ENCODE results near the gene ADISSP.

ADISSP gene

GRCh38 chr20:3758566-3758965 is 9.0 kb downstream of the ADISSP start:
- Histone ChIP-seq H3K4me3 (ENCODE audit: low read depth, low read length) (no peak overlapping the region), H3K9me3 (ENCODE audit: control insufficient read depth, insufficient read depth, low read length) (no peaks in the 10 kb centered on the region), H3K27me3 (ENCODE audit: control insufficient read depth, insufficient read depth, low read length) (no peaks in the 10 kb centered on the region), H3K4me1 (ENCODE audit: control insufficient read depth, insufficient read depth, low read length) (no peaks in the 10 kb centered on the region), H3K9ac (ENCODE audit: low read depth, low read length) (no peak overlapping the region), H3K36me3 (ENCODE audit: control insufficient read depth, insufficient read depth, low read length) (peaks cover 28% of the 10 kb centered on the region)

GRCh38 chr20:3757268-3757667 is 10.3 kb downstream of the ADISSP start:
- Histone ChIP-seq H3K9ac (ENCODE audit: low read depth, low read length) (no peak overlapping the region), H3K9me3 (ENCODE audit: control insufficient read depth, insufficient read depth, low read length) (no peaks in the 10 kb centered on the region), H3K4me1 (ENCODE audit: control insufficient read depth, insufficient read depth, low read length) (peaks cover 5% of the 10 kb centered on the region), H3K4me3 (ENCODE audit: low read depth, low read length) (no peak overlapping the region), H3K27me3 (ENCODE audit: control insufficient read depth, insufficient read depth, low read length) (no peaks in the 10 kb centered on the region), H3K36me3 (ENCODE audit: control insufficient read depth, insufficient read depth, low read length) (peaks cover 28% of the 10 kb centered on the region)

GRCh38 chr20:3755814-3756480 is 11.6 kb downstream of the ADISSP start:
- H3K4me3 ChIP-seq (ENCODE audit: low read depth, low read length), result no peak overlapping the region
- no peak overlapping the region for H3K9ac ChIP-seq (ENCODE audit: low read depth, low read length)
- peaks cover 28% of the 10 kb centered on the region for H3K36me3 ChIP-seq (ENCODE audit: control insufficient read depth, insufficient read depth, low read length)
- peaks cover 6% of the 10 kb centered on the region for H3K27me3 ChIP-seq (ENCODE audit: control insufficient read depth, insufficient read depth, low read length)
- H3K9me3 ChIP-seq (ENCODE audit: control insufficient read depth, insufficient read depth, low read length), result no peaks in the 10 kb centered on the region
- peaks cover 5% of the 10 kb centered on the region for H3K4me1 ChIP-seq (ENCODE audit: control insufficient read depth, insufficient read depth, low read length)

- H3K27me3 ChIP-seq (ENCODE audit: control insufficient read depth, insufficient read depth, low read length), result peaks cover 12% of the 10 kb centered on the region
- peaks cover 27% of the 10 kb centered on the region for H3K36me3 ChIP-seq (ENCODE audit: control insufficient read depth, insufficient read depth, low read length)
- H3K9ac ChIP-seq (ENCODE audit: low read depth, low read length), result no peak overlapping the region
- H3K4me3 ChIP-seq (ENCODE audit: low read depth, low read length), result no peak overlapping the region
- peaks cover 5% of the 10 kb centered on the region for H3K4me1 ChIP-seq (ENCODE audit: control insufficient read depth, insufficient read depth, low read length)
- no peaks in the 10 kb centered on the region for H3K9me3 ChIP-seq (ENCODE audit: control insufficient read depth, insufficient read depth, low read length)
These were observed 12.3 kb downstream of the ADISSP start for GRCh38 chr20:3755269-3755668.

GRCh38 chr20:3754276-3754630 is 13.3 kb downstream of the ADISSP start:
- Histone ChIP-seq H3K4me3 (ENCODE audit: low read depth, low read length) (no peak overlapping the region), H3K4me1 (ENCODE audit: control insufficient read depth, insufficient read depth, low read length) (peaks cover 5% of the 10 kb centered on the region), H3K27me3 (ENCODE audit: control insufficient read depth, insufficient read depth, low read length) (peaks cover 17% of the 10 kb centered on the region), H3K9me3 (ENCODE audit: control insufficient read depth, insufficient read depth, low read length) (no peaks in the 10 kb centered on the region), H3K36me3 (ENCODE audit: control insufficient read depth, insufficient read depth, low read length) (peaks cover 24% of the 10 kb centered on the region), H3K9ac (ENCODE audit: low read depth, low read length) (no peak overlapping the region)

- Histone ChIP-seq H3K9ac (ENCODE audit: low read depth, low read length) (no peak overlapping the region), H3K27me3 (ENCODE audit: control insufficient read depth, insufficient read depth, low read length) (peaks cover 22% of the 10 kb centered on the region), H3K4me3 (ENCODE audit: low read depth, low read length) (no peak overlapping the region), H3K36me3 (ENCODE audit: control insufficient read depth, insufficient read depth, low read length) (peaks cover 20% of the 10 kb centered on the region), H3K9me3 (ENCODE audit: control insufficient read depth, insufficient read depth, low read length) (no peaks in the 10 kb centered on the region), H3K4me1 (ENCODE audit: control insufficient read depth, insufficient read depth, low read length) (peaks cover 5% of the 10 kb centered on the region)
These were observed 13.9 kb downstream of the ADISSP start for GRCh38 chr20:3753501-3754275.

GRCh38 chr20:3753098-3753497 is 14.5 kb downstream of the ADISSP start:
- Histone ChIP-seq H3K9ac (ENCODE audit: low read depth, low read length) (no peak overlapping the region), H3K4me1 (ENCODE audit: control insufficient read depth, insufficient read depth, low read length) (peaks cover 5% of the 10 kb centered on the region), H3K36me3 (ENCODE audit: control insufficient read depth, insufficient read depth, low read length) (peaks cover 14% of the 10 kb centered on the region), H3K9me3 (ENCODE audit: control insufficient read depth, insufficient read depth, low read length) (no peaks in the 10 kb centered on the region), H3K4me3 (ENCODE audit: low read depth, low read length) (no peak overlapping the region), H3K27me3 (ENCODE audit: control insufficient read depth, insufficient read depth, low read length) (peaks cover 28% of the 10 kb centered on the region)

GRCh38 chr20:3752386-3752759 is 15.2 kb downstream of the ADISSP start:
- H3K9me3 ChIP-seq (ENCODE audit: control insufficient read depth, insufficient read depth, low read length), result no peaks in the 10 kb centered on the region
- peak overlapping the region; percentile 20 for H3K9ac ChIP-seq (ENCODE audit: low read depth, low read length)
- H3K4me1 ChIP-seq (ENCODE audit: control insufficient read depth, insufficient read depth, low read length), result peaks cover 5% of the 10 kb centered on the region
- peak overlapping the region; percentile 53 for H3K4me3 ChIP-seq (ENCODE audit: low read depth, low read length)
- H3K27me3 ChIP-seq (ENCODE audit: control insufficient read depth, insufficient read depth, low read length), result peaks cover 35% of the 10 kb centered on the region
- H3K36me3 ChIP-seq (ENCODE audit: control insufficient read depth, insufficient read depth, low read length), result peaks cover 13% of the 10 kb centered on the region

DNA sequence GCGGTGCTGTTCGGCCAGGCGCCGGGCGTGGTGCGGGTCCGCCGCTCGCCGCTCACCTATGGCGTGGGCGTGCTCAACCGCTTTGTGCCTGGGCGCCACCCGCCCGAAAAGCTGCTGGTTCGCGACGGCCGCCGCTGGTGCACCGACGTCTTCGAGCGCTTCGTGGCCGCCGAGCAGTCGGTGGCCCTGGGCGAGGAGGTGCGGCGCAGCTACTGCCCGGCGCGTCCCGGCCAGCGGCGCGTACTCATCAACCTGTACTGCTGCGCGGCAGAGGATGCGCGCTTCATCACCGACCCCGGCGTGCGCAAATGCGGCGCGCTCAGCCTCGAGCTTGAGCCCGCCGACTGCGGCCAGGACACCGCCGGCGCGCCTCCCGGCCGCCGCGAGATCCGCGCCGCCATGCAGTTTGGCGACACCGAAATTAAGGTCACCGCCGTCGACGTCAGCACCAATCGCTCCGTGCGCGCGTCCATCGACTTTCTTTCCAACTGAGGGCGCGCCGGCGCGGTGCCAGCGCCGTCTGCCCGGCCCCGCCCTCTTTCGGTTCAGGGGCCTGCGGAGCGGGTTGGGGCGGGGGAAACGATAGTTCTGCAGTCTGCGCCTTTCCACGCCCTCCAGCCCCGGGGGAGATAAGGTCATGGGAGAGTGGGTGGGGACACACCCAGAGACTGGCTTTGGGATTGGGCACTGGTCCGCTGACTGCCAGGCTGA is 15.7 kb downstream of the ADISSP start:
- no peaks in the 10 kb centered on the region for H3K9me3 ChIP-seq (ENCODE audit: control insufficient read depth, insufficient read depth, low read length)
- peaks cover 13% of the 10 kb centered on the region for H3K36me3 ChIP-seq (ENCODE audit: control insufficient read depth, insufficient read depth, low read length)
- no peak overlapping the region for H3K9ac ChIP-seq (ENCODE audit: low read depth, low read length)
- H3K27me3 ChIP-seq (ENCODE audit: control insufficient read depth, insufficient read depth, low read length), result peaks cover 39% of the 10 kb centered on the region
- peaks cover 5% of the 10 kb centered on the region for H3K4me1 ChIP-seq (ENCODE audit: control insufficient read depth, insufficient read depth, low read length)
- H3K4me3 ChIP-seq (ENCODE audit: low read depth, low read length), result peak overlapping the region; percentile 53

GRCh38 chr20:3751305-3751674 is 16.3 kb downstream of the ADISSP start:
- Histone ChIP-seq H3K27me3 (ENCODE audit: control insufficient read depth, insufficient read depth, low read length) (peaks cover 43% of the 10 kb centered on the region), H3K36me3 (ENCODE audit: control insufficient read depth, insufficient read depth, low read length) (peaks cover 10% of the 10 kb centered on the region), H3K9ac (ENCODE audit: low read depth, low read length) (no peak overlapping the region), H3K9me3 (ENCODE audit: control insufficient read depth, insufficient read depth, low read length) (no peaks in the 10 kb centered on the region), H3K4me1 (ENCODE audit: control insufficient read depth, insufficient read depth, low read length) (peaks cover 5% of the 10 kb centered on the region), H3K4me3 (ENCODE audit: low read depth, low read length) (peak overlapping the region; percentile 53)

DNA sequence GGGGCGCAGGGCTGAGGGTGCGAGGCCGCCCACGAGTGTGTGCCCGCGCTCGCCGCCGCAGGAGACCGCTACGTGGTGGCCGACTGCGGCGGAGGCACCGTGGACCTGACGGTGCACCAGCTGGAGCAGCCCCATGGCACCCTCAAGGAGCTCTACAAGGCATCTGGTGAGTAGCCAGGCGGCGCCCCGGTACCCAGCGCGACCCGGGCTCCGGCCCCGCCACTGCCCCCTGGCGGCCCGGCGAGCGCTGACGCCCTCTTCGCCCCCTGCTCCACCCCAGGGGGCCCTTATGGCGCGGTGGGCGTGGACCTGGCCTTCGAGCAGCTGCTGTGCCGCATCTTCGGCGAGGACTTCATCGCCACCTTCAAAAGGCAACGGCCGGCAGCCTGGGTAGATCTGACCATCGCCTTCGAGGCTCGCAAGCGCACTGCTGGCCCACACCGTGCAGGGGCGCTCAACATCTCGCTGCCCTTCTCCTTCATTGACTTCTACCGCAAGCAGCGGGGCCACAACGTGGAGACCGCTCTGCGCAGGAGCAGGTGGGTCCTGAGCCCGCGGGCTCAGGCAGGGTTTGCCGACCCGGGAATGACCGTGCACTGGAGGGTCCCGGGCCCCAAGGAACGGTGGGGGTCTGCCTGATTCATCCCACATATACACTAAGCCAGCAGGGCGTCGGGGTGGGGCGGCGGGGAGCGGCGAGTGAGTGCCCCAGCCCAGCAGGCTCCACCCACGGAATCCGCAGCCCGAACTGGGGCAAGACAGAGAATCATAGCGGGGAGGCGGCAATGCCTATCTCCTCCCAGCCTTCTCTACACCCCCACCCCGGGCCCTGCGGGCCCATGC is 17.6 kb downstream of the ADISSP start:
- Histone ChIP-seq H3K4me3 (ENCODE audit: low read depth, low read length) (peak overlapping the region; percentile 65), H3K9me3 (ENCODE audit: control insufficient read depth, insufficient read depth, low read length) (no peaks in the 10 kb centered on the region), H3K9ac (ENCODE audit: low read depth, low read length) (no peak overlapping the region), H3K36me3 (ENCODE audit: control insufficient read depth, insufficient read depth, low read length) (peaks cover 5% of the 10 kb centered on the region), H3K27me3 (ENCODE audit: control insufficient read depth, insufficient read depth, low read length) (peaks cover 50% of the 10 kb centered on the region), H3K4me1 (ENCODE audit: control insufficient read depth, insufficient read depth, low read length) (peaks cover 5% of the 10 kb centered on the region)

Data from iPS-15b (cell line).